Stimulated activated CD4-positive, alpha-beta T cell treated with anti-CD3 and anti-CD28 coated beads, TNF-alpha, amount 100 ng/mL, for 1 hour (primary cell): ENCODE results near the gene DSCAML1.

Experiments
- DNase-seq, 3 donors: peaks; one replicate each; pipeline ENCODE4 v3.0.0-alpha.2; 2020; ENCODE audit warnings: low read depth in 3 of 3, low spot score in 1 of 3

The DSCAML1 gene

DNA sequence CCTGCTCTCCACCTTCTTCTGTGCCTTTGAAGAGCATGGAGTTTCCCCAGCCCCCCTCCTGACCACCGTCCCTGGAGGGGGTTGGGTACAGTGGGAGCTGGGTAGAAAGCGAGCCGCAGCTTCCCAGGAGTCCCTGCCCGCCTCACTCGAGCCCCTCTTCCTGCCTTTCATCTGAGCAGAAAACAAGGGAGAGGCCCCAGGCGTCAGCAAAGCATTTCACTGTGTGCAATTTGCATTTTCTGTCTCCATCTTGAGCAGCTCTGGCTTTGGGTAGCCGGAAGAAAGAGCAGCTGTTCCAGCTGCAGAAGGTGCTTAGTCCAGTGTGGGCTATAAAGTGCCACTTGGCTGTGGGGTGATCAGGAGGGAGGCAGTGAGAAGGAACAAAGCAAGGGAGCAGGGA lies 239.7 kb downstream of the DSCAML1 start:
- DNase-seq: no peak

DNA sequence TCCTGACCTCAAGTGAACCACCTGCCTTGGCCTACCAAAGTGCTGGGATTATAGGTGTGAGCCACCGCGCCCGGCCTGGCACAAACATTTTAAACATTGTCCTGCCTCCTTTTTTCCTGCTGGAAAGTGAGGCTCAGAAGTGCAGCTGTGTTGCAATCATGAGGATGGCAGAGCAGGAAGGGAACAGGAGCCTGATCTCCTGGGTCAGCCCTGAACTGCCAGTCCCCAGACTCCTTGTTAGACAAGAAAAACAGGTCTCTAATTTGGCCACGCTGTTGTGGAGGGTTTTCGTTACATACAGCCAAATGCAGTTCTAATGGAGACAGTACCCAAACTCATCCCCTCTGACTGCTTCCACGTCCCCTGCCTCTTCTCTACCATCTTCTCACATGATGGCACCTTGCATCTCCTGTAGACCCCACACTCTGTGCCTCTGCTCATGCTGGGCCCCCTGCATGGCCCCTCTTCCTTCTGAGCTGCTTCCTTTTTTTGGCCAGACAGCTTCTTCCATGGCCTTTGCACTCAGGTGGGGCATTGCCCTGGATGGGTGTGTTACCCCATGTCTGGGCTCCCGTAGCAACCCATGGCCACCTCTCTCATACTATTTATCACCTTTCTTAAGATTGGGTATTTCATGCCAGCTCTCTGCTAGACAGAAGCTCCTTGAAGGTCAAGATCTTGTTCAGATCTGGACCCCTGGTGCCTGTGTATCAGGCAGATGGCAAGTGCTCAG lies 242.2 kb downstream of the DSCAML1 start:
- DNase-seq: no peak

DNA sequence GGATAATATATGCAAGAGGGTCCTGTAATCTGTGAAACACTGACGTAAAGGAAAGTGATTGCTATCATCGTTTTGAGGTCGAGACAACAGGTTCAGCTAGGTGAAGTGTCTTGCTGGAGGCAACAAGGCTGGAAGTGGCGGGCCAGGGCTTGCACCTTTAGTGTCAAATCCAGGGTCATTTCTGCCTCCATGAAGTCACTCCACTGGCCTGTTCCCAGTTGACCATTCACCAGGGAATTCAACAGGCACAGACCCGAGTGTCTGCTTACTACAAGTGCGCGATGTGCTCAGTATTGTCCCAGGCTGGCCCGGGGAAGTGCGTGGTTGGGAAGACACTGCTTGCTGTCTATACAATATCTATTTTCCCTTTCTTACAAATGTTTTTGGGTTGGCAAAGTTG lies 244.4 kb downstream of the DSCAML1 start:
- DNase-seq: no peak

DNA sequence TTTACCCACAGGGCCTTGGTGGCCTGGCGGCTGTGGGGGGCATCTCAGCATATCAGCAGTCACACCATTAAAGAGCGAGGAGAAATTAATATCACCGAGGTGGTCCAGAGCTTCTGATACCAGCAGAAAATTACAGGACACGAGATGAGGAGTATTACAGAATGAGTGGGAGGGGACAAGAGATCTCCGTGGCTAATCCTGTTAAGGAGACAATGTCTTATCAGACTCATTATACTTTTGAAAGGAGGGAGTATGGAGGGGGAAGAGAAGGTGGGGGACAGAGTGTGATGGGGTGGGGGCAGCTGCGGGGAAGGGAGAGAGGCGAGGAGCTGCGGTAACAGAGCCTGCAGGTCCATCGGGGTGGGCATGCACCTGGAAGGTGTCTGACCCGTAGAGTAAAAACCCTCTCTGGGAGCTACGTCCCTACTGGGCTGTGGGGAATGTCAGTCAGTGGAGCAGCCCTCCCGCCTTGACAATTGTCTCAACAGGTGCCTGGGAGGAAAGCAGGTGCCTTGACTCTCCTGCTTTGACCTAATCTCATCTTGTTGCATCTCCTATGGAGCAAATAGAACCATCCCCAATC lies 245.2 kb downstream of the DSCAML1 start:
- no peak for DNase-seq

DNA sequence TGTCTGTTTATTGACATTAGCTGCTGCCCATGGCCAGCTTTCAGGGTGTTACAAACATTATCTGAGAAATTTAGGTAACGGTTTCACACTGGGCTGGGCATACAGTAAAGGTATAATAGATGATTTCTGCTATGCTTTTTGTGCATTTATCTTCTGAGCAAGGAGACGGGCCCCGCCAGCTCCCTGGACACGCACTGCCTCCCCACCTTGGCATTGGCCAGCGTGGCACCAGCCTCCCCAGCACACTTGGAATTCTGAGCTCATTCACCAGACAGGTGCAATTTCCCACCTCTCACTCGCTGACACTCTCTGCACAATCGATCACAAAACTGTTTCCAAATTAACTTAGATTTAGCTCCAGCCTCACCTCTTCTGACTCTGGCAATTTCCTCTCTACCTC lies 246.6 kb downstream of the DSCAML1 start:
- no peak for DNase-seq

DNA sequence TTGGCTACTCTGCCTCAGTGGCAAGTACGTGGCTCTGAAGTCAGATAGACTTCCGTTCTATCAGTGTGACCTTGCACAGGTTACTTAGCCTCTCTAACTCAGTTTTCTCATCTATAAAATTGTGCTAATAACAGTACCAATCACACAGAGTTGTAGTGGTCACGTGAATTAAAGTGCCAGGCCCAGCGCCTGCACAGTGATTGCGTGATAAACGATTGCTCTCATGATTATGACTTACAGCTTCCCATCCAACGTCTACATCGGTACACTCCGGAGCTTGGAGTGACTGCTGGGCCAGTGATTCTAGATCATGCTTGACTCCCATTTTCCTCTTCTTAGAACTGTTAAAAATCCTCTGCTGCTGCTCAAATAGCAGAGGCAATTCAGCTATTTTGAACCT lies 247.6 kb downstream of the DSCAML1 start:
- no peak for DNase-seq

DNA sequence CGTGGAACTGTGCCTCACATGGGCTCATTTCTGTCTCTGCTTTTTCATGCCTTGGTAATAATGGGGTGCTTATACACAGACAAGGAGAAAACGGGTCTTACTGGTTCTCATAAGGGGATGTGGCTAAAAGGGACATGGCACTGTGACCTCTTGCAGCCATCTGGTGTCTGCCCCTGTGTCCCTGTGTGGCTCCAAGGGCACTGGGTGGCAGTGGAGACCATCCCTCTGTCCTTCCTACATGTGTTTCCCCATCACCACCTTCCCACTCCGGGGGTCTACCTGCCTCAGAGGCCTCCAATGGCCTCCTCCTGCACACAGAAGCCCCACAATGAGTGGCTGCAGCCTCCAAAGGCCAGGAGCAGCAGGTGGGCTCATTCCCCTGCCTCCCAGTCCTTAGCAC lies 248.1 kb downstream of the DSCAML1 start:
- no peak for DNase-seq

DNA sequence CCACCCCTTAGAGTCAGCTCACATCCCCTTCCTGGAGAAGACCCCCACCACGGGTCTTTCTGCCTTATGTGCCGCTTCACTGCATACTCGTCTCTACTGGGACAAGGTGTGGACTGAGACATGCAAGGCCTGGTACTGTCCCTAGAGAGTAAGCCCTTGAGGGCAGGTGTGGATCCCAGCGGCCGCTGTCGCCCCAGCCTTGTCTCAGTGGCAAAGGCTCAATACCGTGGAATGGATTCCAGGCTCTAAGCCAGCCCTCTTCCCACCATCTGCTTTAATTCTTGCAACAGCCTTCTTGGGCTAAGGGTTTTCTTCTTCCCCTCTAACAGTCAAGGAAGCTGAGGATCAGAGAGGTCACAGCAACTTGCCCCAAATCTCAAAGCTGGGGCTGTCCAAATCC lies 249.1 kb downstream of the DSCAML1 start:
- DNase-seq: no peak

DNA sequence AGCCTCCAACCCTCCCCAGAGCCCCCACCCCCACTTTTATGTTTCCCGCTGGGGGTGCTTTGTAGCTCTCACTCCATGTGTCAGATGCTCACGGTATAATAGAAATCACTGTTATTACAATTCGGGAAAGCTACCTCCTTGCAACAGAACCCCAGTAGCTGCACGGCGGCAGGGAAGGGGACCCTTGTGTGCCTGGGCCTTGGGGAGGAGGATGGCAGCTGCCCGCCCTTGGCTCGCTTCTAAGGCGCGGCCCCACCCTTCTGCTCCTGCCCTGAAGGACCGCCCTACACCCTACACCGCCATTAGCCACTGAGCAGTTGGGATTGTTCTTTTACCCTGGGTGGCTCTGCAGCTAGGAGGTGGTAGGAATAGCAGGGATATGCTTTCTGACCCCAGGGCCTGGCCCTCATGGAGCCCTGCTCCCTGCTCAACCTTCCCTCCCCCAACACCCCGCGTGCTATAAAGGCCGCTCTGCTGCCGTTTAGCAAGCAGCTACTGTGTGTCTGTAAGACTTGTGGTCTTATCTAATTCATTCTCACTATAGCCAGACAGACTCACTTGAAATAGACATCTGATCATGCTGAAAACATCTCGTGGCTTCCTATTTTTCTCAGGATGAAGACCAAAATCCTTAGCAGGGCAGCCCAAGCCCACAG lies 249.7 kb downstream of the DSCAML1 start:
- no peak for DNase-seq

DNA sequence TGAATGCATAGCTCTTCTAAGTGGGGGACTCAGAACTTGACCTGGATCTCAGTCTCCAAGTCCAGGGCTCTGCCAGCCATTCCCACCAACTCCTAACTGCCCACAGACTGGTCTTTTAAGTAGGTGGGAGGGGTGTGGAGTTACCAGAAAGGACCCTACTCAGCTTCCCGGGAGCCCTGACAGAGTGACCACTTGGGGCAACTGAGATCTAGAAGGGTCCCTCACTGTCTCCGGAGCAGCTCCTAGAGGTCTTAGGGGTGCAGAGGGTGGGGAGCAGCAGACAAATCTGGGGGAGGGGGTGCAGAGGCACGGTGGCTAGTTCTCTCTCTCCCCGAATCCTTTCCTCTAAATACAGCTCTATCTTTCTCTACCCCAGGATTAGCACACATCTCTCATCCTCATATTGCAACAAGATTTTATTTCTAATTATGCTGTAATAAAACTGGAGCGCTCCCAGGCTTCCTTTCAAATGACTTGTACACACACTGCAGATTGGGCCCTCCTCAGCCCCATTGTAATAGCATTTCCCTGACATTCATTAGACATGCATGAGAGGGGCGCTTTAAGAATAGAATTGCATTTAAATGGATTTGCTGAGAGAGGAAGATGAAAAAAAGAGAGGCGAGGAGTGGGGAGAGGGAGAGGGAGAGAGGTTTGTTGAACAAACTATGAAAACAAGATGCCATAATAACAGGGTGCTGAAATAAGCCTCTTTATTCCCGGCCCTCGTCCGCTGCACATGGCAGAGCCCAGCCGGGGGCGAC lies 250.4 kb downstream of the DSCAML1 start:
- no peak for DNase-seq

DNA sequence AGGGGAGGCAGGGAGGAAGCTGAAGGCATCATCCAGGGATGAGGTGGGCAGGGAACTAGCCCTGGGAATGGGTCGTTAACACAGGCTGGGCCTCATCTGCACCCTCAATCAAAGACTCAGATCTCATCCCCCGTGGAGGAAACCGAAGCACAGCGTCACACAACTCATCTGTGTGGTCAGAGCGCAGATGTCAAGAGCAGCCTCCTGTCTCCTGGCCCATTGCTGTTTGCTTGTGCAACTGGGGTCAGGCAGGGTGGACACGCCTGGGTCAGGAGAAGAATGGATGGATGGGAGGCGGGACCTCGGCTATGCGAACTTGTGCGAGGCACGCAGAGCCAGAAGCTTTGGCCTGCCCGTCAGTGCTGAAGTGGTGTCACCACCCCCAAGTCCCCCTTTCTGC lies 251.3 kb downstream of the DSCAML1 start:
- no peak for DNase-seq

DNA sequence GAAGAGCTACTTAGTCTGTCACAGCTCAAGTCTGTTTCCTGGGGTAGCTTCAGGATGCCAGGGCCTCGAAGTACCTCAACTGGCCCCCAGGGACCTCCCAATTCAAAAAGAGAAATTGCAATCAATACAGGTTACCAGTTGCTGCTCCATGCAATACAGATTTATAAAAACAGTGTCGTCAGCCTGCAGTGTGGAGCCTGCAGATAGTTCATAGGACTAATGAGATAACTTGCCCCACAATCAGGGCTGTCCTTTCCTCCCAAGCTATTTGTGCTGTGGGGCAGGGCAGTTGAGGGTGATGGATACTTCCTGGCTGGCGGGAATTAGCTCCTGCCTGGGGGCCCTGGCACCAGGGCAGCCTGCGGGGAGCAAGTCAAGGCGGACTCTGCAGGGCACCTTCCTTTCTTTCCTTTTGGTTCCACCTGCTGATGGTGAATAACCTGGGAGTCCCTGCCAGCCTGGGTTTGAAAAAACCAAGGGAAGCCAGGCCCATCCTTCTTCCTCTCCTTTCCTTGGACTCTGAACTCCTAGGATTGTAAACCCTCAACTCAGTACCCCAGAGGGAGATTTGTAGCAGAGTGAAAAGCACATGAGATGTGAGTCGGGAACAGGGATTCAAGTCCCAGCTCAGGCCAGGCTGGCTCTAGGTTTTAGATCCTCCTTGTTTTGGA lies 252.8 kb downstream of the DSCAML1 start:
- DNase-seq: no peak

DNA sequence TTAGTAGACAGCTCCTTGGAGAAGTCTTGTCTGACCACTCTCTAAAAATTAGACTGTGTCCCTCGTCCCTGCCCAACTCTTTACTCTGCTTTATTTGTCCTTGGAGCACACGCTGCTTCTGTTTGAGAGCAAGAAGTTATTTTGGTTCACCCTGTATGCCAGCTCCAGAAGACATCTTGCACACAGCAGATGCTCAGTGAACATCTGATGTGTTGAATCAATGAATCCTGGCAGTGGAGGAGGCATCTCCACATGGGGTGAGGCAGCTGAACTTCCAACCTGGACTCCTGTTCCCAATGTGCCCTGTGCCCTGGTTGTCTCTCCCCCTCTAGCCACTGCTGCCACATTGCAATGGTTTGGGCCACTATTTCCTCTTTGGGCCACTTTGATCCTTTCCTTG lies 255.8 kb downstream of the DSCAML1 start:
- no peak for DNase-seq

DNA sequence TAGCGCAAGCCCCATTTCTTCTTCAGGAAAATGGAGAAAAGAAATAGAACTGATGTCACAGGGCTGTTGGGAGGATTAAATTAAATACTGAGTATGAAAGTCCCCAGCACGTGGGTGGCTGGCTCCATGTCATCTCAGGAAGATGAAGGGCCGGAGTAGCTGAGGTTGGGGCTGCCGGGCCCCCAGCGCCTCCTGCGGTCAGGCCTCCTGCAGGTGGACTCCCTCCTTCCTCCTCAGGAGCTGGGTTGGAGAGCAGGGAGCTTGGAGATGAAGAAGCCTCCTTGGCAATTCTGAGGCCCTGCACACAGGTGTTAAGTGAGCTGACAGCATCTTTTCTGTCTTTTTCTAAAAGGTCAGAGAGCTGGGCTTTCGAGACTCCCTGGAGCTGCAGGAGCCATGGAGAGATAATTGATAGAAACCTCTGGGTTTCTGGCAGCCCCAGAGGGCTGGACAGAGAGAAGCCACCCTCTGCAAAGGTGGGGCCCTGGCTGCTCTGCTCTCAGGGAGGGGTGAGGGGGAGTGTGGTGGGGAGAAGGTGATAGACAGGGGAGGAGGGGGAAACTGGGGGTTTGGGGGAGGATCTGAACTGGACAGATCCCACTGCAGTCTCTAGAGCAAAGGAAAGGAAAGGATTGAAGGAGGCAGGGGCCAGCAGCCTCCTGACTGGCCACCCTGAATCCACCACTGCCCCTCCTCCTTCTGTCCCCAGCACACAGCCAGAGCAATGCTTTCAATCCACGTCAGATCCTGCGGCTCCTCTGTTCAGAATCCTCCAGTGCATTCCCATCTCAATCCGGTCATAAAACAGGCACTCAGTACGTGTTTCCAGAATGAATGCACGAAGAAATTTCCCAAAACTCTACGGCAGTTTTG lies 258.5 kb downstream of the DSCAML1 start:
- no peak for DNase-seq

DNA sequence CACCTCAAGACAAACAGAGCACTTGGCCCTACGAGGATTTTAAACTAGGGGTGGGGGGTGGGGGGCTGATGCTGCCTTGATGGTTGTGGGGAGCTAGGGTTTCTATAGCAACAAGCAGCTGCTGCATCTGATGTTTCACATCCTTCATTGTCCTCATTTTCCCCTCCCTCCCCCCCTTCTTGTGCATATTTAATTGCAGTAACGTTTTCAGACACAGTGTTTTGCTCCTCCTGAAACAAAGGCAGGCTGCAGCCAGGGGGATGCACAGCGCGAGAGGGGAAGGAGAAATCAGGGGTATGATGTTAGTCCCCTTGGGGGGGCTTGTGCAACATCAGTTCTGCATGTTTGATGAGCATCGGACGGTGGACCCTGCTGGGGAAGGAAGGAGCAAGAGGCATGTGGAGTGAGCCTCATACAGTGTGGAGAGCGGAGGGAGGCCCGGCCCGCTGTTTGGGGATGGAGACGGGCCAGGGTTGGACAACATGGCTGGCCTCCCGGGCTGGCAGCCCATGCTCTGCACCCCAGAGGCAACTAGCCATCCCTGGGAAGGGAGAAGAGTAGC lies 261.1 kb downstream of the DSCAML1 start:
- no peak for DNase-seq

DNA sequence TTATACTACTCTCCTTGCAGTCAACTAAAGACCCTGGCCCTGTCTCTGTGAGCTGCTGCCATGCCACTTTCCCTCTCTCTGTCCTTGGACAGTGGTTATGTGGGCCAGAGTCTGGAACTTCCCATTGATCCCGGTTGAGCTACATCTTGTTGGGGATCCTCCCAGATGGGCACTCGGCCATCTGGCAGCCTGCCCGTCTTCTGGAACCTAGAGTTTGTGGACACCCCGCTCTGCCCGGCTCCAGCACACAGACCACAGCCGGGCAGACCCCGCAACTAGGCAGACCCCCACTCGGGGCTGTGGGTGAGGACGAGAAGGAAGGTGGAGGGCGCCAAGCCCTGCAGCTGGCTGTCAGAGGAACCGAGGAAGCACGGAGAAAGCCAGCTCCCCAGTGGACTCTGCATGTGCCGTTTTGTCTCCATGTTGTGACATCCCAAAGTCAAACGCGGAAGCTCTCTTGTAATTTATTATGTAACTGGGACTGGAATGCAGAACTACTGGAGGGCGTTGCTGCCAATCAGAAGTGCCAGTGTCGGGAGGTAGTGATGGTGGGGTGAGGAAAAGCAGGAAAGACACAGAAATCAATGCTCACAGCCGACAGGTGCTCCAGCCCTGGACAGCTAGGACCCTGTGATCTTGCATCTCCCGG lies 261.7 kb downstream of the DSCAML1 start:
- no peak for DNase-seq

DNA sequence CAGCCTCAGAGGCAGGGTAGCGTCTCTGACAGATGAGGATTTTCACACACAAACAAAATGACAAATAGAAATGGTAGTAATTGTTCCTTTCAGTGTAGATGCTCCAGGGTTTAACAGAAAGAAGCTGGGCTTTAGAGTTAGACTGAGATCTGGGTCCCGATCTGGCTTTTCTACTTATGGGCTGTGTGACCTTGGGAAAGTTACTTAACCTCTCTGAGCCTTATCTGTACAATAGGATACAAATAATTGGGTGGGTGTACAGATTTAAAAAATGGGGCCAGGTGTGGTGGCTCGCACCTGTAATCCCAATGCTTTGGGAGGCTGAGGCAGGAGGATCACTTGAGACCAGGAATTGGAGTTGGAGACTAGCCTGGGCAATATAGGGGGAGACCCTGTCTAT lies 264.4 kb downstream of the DSCAML1 start:
- no peak for DNase-seq

DNA sequence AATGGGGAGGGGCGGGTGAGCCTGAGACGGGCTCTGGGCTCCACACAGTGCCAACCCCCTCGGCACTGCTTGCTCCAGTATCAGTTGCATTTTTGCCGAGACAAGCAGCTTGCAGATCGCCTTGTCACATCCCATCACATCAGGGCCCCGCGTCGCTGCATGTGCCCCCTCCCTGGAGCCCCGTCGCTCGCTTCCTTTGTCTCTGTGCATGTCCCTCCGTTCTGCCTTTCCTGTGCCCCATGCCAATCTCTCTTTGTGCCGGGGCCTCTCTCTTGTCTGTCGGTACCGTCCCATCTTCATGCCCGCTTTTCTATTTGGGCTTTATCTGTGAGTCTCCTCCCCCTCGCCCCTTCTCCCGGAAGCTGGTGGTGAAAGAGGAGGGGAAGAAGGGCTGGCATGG lies 267.2 kb downstream of the DSCAML1 start:
- DNase-seq: no peak

DNA sequence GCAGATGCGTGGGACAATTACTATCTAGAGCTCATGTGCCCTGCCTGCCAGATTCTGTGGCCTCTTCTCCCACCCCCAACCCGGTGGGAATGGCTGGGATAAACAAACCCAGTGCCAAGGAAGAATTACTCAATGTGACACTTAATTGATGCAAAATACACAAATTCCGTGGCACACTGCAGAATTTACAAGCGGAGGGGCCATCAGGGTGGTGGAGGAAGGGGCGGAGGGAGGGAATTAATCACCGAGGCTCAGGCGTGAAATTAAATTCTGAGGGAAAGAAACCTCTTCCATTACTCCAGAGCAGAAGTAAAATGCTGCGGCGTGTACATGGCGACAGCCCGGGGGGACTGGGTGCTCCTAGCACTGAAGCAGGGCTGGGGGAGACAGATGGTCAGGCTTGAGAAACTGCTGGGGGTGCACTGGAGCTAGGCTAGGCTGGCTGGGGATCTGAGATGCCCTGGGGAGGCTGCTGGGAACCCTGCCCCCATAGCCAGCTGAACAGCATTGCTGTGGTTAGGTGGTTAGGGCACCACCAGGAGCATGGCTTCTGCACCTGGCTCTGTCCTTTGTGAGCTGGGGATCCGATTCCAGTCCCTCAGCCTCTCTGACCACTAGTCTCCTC lies 268.8 kb downstream of the DSCAML1 start:
- no peak for DNase-seq
